HG02678 (cell line): ENCODE measurements around the gene SLX4IP.

ENCODE experiments used
- ATAC-seq: cut with Tn5 transposase; IDR thresholded peaks from one replicate; pipeline ENCODE4 v1.9.1; 2021; ENCODE audit warnings: mild to moderate bottlenecking, moderate library complexity; ENCODE audit not compliant: unreplicated experiment

The SLX4IP gene

DNA sequence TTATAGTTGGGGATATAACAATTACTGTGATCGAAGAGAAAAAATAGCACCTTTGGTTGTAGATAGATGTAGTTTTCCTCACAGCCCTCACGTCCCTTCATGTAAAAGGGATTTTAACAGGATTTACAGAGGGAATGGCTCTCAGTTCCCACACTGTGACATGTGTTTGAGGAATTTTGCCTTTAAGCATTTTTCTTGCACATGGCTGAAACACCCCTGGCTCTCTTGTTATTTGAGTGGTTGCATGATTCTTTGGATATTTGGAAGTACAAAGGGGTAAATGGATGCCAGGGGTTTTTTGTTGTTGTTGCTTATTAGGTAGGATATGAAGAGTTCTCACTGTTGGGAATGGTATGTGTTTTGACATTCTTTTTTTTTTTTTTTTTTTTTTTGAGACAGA is 190.5 kb downstream of the SLX4IP start:
- no peak for ATAC-seq

DNA sequence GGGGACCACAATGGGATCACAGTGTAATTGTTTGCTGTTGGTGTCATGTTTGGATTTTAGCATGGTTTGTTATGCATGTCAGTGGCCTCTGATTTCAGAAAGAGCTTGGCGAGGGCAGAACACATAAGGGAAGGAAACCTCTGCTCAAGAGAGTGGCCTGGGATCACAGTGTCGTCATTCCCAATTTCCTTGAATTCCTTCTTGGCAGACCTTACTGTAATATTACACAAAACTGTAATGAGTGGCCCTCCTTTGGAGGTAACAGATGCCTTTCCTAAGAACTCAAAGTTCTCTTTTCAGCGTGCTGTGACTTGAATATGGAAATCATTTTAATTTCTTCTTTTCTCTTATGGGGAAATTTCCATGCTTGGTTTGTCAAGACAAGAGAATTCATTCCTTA is 191.8 kb downstream of the SLX4IP start:
- no peak for ATAC-seq

DNA sequence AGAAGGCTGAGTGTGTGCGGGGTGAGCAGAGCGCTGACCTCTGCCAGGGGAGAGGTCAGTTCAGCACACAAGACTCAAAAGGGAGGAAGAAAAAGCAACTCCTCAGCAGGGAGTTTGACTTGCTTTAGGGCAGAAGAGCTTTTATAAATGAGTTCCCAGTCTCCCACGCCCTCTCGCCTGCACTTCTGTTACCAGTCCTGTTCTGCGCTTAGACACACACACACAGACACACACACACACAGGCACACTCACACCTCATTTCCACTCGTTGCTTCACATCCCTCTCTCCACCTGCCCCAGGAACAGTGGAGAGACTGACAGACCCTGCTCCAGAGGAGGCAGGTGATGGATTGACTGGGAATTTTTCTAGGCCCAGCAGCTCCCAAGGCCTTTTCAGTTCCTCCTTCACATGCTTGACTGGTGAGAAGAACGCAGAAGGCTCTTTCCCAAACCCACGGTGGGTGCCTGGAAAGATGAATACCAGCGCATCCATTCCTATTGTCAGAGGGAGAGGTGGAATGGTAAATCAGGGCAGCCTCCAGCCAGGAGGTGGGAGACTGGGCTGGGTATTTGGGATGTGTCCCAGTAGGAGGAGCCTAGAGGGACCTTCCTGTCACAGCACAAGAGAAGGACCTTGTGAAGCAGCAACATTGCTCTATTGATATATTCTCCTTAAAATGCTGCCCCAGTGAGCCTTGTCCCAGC is 195.0 kb downstream of the SLX4IP start:
- ATAC-seq, result no peak

DNA sequence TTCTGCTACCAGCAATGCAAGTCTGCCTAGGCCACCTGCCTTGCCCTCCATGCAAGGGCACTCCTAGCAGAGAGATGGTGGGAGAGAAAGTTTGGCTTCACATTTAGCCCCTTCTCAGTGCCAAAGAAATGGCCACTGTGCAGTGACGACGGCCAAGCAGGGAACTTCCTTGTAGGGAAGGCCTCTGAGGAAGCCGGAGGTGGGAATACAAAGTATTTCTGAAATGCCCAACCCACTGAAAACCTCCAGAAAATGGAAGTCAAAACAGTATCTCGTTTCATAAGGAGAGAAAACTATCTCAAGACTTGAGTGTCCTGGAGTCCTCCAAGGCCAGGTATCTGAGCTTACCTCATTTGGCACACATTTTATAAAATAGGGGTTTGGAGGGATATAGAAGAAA is 196.0 kb downstream of the SLX4IP start:
- no peak for ATAC-seq

DNA sequence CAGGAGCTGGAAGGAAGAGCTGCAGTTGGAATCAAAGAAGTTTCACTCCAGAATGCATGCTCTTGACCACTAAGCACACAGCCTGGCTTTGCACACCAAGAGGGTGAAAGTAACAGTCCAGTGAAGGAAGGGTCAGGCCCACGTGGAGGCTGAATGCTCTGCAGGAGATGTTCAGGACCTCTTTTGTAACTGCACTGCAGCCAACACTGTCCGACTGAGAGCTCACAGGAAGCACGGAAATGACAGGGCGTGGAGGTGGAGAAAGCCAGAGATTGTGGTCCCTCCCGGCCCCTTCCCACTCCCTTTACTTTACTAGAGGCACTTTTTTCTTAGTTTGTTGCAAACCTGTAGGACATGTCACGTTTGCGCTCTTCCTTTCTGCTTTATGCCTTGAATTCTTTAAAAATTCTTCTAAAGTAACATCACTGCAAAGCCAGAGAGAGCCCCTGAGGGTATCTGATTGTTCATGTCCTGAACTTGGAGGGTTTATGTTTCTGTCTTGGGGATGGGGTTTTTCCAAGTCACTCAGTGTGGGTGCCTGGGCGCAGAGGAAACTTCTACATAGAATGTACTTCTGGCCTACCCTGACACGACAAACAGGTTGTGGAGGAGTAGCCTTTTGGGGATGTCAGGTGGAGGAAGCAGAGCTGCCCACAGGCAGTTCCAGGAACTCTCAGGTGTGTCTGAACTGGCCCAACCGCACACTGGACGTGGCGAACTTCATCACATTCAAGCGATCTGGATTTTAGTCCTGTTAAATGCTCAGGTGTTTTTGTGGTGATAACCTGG is 197.8 kb downstream of the SLX4IP start:
- ATAC-seq, result no peak

DNA sequence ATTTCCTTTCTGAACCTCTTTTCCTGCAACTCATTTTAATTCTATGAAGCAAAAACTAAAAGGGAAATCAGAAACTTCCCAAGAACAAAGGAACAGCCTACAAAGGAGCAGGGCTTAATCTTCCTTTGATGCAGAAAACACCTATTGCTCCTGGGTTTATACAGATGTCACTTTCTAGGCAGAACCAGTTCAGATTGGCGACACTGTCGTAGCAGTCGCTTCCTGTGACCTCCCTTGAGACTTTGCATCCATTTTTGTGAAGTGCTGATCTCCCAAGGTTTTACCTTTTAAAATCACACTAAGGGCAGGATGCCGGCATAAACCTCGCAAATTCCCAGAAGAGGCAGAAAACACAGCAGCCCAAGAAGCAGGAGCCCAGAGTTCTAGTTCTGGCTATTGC is 198.6 kb downstream of the SLX4IP start:
- ATAC-seq, result no peak

DNA sequence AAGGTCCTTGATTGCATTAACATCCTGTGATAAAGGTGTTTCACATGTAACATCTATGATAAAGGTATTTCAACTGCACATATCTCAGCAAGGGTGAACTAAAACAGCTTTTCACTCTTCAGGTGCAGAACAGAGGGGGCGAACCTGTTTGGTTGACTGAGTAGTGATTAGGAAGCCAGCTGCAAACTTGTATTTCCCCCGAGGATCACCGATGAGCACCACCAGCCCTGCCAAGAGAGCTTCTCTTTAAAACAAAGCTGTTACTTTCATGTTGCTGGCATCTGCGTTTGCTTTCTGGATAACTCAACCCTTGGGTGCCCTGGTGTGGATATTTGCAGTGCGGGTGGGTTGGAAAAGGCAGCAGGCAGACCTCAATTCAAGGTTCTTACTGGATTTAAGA is 199.1 kb downstream of the SLX4IP start:
- ATAC-seq, result no peak

DNA sequence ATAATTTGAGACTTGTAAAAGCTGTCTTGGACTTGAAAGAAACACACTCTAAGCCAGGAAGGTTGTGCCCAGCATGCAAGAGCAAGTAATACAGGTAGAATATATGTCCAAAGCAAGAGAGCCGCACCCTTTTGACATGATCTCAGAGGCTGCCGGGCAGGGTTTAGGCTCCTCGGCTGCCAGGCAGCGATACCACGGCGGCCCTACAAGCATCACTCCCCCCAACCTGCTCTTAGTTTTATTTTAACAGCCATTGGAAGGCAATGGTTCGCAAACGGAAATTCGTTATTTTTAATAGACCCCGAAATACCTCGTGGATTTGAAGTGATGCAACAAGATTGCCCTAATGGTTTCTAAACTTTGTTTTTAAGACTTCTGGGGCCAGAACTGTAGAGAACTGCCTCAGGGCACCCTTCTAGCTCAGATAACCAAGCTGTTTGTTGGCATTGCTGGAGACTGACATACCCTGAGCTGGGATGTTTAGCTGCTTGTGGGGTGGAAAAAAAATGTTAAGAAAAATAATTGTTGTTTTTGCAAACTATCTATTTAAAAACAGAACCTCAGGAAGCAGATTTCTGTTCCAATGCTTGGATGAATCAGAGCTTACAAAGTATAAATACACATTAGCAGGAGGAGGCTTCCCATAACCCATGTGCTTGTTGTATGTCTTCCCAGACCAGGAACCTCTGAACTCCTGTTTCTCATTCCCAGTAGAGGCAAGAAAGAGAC is 199.7 kb downstream of the SLX4IP start:
- no peak for ATAC-seq

DNA sequence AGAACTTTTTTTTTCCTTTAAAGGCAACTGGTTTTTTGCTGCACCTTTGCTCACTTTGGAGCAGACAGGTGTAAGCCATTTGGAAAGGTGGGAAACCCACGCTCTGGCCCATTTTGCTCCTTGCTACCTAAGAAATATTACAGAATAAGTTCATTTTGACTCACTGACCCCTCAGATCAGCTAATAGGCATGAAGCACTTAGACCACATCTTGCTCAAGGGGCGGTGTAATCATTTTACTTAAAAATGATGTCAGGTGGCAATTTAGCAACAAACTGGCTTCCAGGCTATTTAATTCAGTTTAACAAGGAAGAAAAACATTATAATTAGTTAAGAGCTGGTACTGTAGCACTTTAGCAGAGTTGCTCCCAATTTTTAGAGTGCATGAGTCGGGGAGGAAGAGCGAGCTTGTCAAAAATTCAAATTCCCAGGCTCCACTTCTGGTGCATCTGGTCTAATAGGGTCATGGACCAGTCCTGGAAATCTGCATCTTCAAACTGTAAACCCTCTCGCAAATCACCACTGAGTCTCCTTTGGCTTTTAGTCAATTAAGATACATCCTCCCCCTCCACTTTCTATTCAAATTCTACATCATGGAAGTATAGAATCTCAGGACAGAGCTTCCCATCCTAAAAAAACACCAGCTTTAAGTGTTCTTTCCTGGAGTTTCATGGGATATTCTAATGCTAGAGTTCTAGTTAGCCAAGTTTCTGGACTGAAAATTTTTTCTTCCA is 200.5 kb downstream of the SLX4IP start:
- no peak for ATAC-seq

DNA sequence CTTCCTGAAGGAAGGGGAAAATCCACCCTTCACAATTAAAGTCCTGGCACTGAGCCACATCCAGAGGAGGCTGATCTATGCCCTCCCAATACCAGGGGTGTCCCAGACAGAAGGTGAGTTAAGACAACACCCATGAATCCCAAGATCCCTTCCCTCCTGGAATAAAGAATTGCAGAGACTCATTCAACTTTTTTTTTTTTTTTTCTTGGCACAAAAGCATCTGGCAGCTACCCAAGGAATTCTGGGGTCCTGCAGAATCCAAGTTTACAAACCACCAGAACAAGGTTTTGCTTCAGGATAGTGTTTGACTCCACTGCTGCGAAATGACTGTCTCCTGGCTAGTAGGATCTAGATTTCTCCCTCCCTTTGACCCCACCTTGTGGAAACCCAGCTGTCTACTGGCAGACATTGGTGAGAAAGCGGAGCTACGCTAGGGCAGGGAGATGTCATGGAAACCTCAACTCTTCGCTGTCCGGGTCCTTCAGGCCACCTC is 201.3 kb downstream of the SLX4IP start:
- ATAC-seq, result no peak

DNA sequence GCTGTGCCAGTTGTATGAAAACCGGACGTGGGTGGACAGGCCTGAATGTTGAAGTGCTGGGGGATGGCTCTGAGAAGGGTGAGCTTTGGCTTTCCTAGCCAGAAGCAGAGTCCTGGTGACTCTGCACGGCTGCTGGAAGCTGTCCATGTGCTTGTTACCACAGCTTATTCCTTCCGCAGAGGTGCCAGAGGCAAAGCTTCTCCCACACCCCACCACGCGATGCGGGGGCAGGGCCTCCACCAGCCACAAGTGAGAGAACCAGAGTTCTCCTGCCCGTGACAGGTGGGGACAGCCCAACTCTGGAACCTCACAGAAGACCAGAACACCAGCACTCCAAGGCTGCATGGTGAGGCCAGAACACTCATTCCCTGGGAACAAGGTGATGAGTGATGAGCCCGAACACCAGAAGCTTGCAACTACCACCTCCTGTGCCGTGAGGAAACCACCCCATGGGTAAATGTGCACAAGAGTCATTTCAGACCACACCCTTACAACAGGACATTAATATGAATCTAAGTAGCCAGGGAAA is 202.0 kb downstream of the SLX4IP start:
- ATAC-seq, result no peak

DNA sequence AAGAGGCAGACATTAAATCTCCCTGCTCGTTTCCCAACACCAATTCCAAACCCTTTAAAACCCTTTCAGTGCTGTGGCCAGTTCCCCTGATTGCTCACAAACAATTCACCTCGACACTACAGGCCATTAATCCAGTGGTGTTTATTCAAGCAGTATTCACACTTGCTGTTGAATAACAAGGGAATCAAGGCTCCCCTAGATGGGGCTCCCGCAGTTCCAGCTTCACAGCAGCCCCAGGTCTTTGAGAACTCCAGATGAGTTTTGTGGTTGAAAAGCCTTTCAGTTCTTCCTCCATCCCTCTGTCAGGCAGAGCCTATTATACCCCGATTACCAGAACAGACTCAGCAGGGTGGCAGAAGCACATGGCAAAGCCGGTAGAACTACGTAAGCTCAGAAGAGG is 202.5 kb downstream of the SLX4IP start:
- ATAC-seq, result no peak

DNA sequence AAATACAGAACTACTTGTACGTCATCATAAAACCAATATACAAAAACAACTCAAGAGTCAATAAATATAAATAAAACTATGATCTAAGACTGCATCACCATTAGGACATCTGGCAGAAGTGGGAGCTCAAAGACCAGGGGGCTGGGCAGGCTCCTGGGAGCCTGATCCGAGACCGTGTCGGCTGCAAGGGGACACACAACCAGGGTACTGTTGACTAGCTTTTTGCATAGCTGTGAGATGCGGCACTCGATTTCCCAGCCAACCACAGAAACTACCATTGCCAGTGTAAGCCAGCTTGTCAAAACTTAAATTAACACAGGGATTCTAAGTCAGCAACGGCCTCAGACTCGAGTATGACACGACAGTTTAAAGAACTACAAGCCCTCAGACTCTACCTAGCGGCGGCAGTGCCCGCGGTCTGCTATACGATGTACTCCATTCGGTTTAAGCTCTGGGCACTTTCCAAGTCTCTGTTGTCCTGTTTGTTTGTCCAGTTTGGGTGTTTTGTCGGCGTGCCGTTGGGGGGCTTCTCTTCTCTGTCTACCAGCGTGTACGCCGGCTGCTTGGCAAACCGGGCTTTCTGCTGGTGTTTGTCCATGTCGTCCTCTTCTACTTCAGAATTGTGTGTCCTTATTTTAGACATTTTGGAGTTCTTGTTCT is 204.1 kb downstream of the SLX4IP start:
- ATAC-seq, result no peak

DNA sequence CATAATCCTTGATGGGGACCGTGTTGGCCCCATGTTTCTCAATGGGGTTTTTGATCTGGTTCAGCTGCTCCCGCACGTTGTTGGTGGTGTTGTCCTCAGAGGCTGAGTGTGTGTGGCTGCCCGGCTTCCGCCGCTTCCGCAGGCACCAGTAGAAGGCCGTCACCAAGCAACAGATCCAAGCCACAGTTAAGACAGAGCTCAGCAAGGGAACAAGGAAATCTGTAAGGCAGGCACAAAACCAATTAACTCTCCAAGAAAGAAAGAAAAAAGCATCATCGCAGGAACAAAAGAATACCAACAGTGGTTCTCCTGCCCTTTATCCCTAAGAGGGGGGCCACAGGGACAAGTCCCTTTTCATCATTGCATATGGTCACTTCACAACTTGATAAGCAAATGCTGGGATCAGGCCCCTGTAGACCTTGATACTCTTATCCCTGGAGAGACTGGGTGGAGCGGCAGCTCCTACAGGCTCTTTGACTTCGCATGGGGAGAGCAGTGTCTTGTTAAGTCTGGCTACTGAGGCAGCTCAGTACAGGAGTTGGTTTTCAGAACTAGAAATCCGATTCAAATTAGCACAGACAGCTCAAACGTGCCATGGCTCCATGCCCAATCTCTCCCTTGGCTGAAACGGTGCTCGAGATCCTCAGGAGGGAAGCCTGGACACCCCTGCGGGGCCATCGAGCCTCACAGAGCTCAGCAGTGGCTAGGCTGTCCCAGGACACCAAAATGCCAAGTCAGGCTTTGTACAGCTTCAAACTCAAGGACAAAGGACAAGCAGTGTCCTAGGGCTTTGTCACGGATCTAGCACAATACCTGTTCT is 204.8 kb downstream of the SLX4IP start:
- no peak for ATAC-seq

DNA sequence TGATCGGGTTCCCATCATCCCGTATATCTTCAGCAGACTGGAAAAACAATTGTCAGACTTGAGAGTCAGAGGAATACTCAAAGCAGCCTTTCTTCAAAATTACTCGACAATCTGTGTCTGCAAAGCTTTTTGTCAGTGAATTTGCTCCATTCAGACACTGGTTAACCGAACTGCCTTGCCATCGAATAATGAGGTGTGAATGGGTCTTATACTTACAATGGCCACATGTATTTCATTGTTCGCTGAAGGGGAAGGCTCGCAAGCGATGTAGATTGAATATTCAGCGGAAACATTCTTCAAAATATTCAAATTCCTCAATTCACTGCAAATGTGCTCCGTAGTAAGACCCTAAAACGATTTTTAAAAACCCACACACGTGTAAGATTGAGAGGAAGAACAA is 205.8 kb downstream of the SLX4IP start:
- no peak for ATAC-seq

DNA sequence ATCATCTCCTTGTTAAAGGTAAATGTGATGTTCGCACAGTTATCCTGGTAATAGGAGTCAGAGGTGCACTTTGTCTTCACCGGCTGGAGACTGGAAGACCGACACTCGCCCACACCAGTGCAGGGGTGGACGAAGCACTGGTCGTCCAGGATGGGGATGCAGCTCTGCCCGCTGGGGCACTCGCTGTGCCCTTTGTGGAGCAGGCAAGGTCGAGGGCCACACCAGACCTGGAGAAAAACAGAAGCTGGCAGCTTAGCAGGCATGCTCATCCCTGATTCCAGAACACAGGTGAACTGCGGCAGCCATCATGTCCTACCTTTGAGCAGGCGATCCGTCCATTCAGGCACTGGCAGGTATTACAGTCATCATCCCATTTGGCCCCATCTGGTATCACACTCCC is 206.4 kb downstream of the SLX4IP start:
- ATAC-seq, result no peak

DNA sequence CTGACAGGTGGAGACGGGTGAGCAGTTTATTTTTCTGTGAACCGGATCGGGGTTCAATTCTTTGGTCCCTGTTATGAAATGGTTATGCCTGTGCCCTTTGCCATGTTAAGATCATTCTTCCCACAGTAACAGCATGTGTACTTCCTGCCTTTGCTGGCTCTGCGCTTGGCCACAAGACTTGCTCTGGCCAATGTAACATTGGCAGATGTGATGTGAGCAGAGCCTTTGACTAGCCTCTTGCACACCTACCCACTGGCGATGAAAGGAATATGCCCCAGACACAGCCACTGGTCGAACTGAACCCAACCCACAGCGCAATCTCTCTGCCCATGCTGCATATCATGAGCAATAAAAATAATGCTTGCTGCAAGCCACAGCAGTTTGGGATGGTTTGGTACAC is 206.8 kb downstream of the SLX4IP start:
- no peak for ATAC-seq

DNA sequence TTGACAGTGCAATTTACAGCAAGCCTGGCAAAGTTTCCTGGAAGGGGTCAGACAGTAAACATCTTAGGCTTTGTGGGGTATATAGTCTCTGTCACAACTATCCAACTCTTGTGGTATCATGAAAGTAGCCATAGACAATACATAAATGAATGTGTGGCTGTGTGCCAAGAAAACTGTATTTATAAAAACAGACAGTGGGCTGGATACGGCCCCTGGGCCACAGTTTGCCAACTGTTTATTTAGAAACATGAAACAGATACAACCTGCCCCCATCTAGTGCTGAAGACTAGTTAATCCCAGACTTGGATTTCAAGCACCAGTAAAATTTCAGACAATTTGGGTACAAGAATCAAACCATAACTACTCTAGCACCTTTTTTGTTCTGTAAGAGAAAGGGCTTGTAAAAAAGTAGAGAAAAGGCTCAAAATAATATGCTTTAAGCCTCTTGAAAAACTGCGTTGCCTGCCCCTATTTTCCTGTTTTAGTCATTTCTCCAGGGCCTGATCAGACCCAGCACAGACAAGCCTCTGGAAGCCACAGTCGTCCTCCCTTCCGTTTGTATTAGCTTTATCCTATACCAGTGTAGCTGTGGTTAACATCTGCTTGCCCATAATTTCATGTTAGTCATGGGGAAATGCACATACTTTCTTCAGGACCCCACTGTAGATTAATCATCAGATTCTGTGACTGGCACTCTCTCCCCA is 207.9 kb downstream of the SLX4IP start:
- ATAC-seq, result no peak

DNA sequence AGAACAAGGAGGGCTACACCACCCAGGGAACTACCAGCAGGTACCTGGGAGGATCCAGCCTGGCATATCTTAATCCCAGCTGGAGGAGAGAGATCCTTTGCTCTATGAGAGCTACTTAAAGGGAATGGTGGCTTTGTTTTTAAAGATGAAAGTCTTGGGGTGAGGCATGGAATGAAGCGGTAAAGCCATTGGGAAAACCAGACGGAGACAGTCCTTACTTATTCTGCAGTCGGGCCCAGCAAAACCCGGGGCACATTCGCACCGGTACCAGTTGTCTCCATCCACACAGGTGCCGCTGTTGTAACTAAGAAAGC is 208.4 kb downstream of the SLX4IP start:
- ATAC-seq, result no peak
